Hepatocyte (in vitro differentiated cells): ENCODE results near the gene SETX.

ENCODE experiments used
- CTCF ChIP-seq: fragments of 200-600 bp; sonication (generic); IDR thresholded peaks from 2 replicates; pipeline ENCODE4 v1.5.1; 2016; ENCODE audit warnings: antibody characterized with exemption, mild to moderate bottlenecking; ENCODE audit not compliant: poor library complexity
- EZH2 ChIP-seq: fragments of 200-600 bp; sonication (generic); IDR thresholded peaks from 2 replicates; pipeline ENCODE4 v1.6.1; 2016; ENCODE audit warnings: antibody characterized with exemption, mild to moderate bottlenecking, borderline replicate concordance
- EZH2phosphoT487 ChIP-seq: fragments of 200-600 bp; sonication (generic); IDR thresholded peaks from one replicate; pipeline ENCODE4 v1.6.1; 2018; ENCODE audit warnings: antibody characterized with exemption, mild to moderate bottlenecking, low read depth, moderate library complexity; ENCODE audit not compliant: unreplicated experiment, severe bottlenecking

GRCh38 chr9:132370592-132370991 lies 15.8 kb upstream of the SETX start:
- TF ChIP-seq CTCF, result no peak
- no peak for TF ChIP-seq EZH2phosphoT487
- no peak for TF ChIP-seq EZH2
